ENCODE data around the gene SH3YL1. TPM values are rescaled to one million over a fixed set of nuclear protein-coding genes. Genes with fewer than 3 reads are reported as not detected.

SH3YL1 gene
- total and polyA plus RNA-seq, 2 of the 4 experiments (the other 2 are of a cell fraction) = 18.1 to 21.2 TPM

GRCh38 chr2:216068-216467 lies 47.8 kb downstream of the SH3YL1 start:
- Histone ChIP-seq H2AFZ (replicated peaks; ENCODE audit: low read length, poor library complexity) (no peak overlapping the region), H3K4me2 (ENCODE audit: low read depth, low read length) (no peak overlapping the region), H2AK9ac (replicated peaks; ENCODE audit: low read depth, low read length, poor library complexity) (no peak overlapping the region), H3K4me1 (ENCODE audit: control insufficient read depth, insufficient read depth, low read length) (no peaks in the 10 kb centered on the region), H3K27ac (ENCODE audit: insufficient read depth, low read length) (no peak overlapping the region), H3K14ac (replicated peaks; ENCODE audit: low read depth, low read length) (no peak overlapping the region), H2AK5ac (ENCODE audit: low read depth, low read length) (no peak overlapping the region), H2BK120ac (ENCODE audit: low read depth, low read length) (no peak overlapping the region), H3K4me3 (ENCODE audit: insufficient read depth, low read depth, low read length) (no peak overlapping the region), H3K9me1 (ENCODE audit: insufficient read depth, low read length) (no peaks in the 10 kb centered on the region), H4K91ac (ENCODE audit: insufficient read depth, low read depth, low read length) (no peak overlapping the region), H4K8ac (ENCODE audit: low read depth in 2 of 2, low read length in 2 of 2) (no peak overlapping the region), H2BK5ac (ENCODE audit: low read depth, low read length, poor library complexity, severe bottlenecking) (no peak overlapping the region), H3K18ac (ENCODE audit: low read depth, low read length) (no peak overlapping the region), H4K5ac (ENCODE audit: low read depth, low read length) (no peak overlapping the region), H3K27me3 (ENCODE audit: control insufficient read depth, insufficient read depth, low read length) (no peaks in the 10 kb centered on the region), H4K20me1 (ENCODE audit: insufficient read depth, low read length) (no peaks in the 10 kb centered on the region), H3K4ac (ENCODE audit: low read depth, low read length) (no peak overlapping the region), H3K23ac (ENCODE audit: low read depth, low read length) (no peak overlapping the region), H2BK20ac (ENCODE audit: low read depth, low read length) (no peak overlapping the region), H2BK15ac (ENCODE audit: low read depth, low read length) (no peak overlapping the region), H3K9me3 (ENCODE audit: control insufficient read depth, insufficient read depth, low read length) (no peaks in the 10 kb centered on the region; the same call in 1 of the 2 replicates), H3K36me3 (ENCODE audit: control insufficient read depth, insufficient read depth, low read length) (peaks cover 10% of the 10 kb centered on the region), H3K9ac (ENCODE audit: low read depth, low read length) (no peak overlapping the region), H3K79me1 (ENCODE audit: low read depth in 1 of 2, low read length in 2 of 2) (no peaks in the 10 kb centered on the region), H3K56ac (ENCODE audit: extremely low read depth, insufficient read depth, low read length) (no peak overlapping the region)
- intact Hi-C loops (cut with micrococcal nuclease) (no loop called here), dilution Hi-C loops (cut with HindIII; ENCODE audit: low sequenced_read_pairs, unreplicated experiment) (no loop called here), in situ Hi-C loops (cut with MboI; ENCODE audit: low sequenced_read_pairs) (no loop called here)
- WGBS, 2 experiments (ENCODE audit: extremely low coverage in 2 of 2, insufficient read length in 1 of 2) = no CpG with 5 or more reads among the region's 3 CpGs
- ATAC-seq (ENCODE audit: low read depth) (no peak), DNase-seq (no peak)
- no peak for TF ChIP-seq MAZ (IDR thresholded peaks at IDR 0.05; ENCODE audit: borderline replicate concordance, low read depth, low read length)
- no peak for TF ChIP-seq RAD21 (IDR thresholded peaks at IDR 0.05; ENCODE audit: low read length)
- TF ChIP-seq MXI1 (IDR thresholded peaks at IDR 0.05; ENCODE audit: borderline replicate concordance, low read depth, low read length) = no peak
- TF ChIP-seq, protein P1, sequence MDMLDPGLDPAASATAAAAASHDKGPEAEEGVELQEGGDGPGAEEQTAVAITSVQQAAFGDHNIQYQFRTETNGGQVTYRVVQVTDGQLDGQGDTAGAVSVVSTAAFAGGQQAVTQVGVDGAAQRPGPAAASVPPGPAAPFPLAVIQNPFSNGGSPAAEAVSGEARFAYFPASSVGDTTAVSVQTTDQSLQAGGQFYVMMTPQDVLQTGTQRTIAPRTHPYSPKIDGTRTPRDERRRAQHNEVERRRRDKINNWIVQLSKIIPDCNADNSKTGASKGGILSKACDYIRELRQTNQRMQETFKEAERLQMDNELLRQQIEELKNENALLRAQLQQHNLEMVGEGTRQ (IDR thresholded peaks at IDR 0.05; ENCODE audit: low read depth, low read length) = no peak
- TF ChIP-seq CEBPB (IDR thresholded peaks at IDR 0.05; ENCODE audit: low read depth, low read length) = no peak
- TF ChIP-seq, protein P2, sequence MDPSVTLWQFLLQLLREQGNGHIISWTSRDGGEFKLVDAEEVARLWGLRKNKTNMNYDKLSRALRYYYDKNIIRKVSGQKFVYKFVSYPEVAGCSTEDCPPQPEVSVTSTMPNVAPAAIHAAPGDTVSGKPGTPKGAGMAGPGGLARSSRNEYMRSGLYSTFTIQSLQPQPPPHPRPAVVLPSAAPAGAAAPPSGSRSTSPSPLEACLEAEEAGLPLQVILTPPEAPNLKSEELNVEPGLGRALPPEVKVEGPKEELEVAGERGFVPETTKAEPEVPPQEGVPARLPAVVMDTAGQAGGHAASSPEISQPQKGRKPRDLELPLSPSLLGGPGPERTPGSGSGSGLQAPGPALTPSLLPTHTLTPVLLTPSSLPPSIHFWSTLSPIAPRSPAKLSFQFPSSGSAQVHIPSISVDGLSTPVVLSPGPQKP (IDR thresholded peaks at IDR 0.05; ENCODE audit: borderline replicate concordance, low read depth, low read length) = no peak
- TF ChIP-seq, protein P3, sequence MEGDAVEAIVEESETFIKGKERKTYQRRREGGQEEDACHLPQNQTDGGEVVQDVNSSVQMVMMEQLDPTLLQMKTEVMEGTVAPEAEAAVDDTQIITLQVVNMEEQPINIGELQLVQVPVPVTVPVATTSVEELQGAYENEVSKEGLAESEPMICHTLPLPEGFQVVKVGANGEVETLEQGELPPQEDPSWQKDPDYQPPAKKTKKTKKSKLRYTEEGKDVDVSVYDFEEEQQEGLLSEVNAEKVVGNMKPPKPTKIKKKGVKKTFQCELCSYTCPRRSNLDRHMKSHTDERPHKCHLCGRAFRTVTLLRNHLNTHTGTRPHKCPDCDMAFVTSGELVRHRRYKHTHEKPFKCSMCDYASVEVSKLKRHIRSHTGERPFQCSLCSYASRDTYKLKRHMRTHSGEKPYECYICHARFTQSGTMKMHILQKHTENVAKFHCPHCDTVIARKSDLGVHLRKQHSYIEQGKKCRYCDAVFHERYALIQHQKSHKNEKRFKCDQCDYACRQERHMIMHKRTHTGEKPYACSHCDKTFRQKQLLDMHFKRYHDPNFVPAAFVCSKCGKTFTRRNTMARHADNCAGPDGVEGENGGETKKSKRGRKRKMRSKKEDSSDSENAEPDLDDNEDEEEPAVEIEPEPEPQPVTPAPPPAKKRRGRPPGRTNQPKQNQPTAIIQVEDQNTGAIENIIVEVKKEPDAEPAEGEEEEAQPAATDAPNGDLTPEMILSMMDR (conservative IDR thresholded peaks at IDR 0.05; ENCODE audit: low read depth, low read length) = no peak
- no peak for TF ChIP-seq FOS (IDR thresholded peaks at IDR 0.05; ENCODE audit: low read depth, low read length)
- TF ChIP-seq RCOR1 (IDR thresholded peaks at IDR 0.05; ENCODE audit: insufficient replicate concordance, low read length) = no peak
- TF ChIP-seq SMC3 (IDR thresholded peaks at IDR 0.05; ENCODE audit: low read depth, low read length) = no peak
- TF ChIP-seq RFX5 (IDR thresholded peaks at IDR 0.05; ENCODE audit: low read depth, low read length) = no peak
- no peak for TF ChIP-seq NFE2L2 (IDR thresholded peaks at IDR 0.05; ENCODE audit: low read depth, low read length)
- no peak for TF ChIP-seq MAFK (IDR thresholded peaks at IDR 0.05; ENCODE audit: low read depth, low read length)
- BruUV-seq (replicated peaks) = no TSS peak
- POLR2A ChIA-PET (ENCODE audit: unreplicated experiment) = no interaction called here
- CTCF ChIA-PET = no interaction called here

All from IMR-90 (cell line).